ENCODE data around the gene SNIP1.

DNA sequence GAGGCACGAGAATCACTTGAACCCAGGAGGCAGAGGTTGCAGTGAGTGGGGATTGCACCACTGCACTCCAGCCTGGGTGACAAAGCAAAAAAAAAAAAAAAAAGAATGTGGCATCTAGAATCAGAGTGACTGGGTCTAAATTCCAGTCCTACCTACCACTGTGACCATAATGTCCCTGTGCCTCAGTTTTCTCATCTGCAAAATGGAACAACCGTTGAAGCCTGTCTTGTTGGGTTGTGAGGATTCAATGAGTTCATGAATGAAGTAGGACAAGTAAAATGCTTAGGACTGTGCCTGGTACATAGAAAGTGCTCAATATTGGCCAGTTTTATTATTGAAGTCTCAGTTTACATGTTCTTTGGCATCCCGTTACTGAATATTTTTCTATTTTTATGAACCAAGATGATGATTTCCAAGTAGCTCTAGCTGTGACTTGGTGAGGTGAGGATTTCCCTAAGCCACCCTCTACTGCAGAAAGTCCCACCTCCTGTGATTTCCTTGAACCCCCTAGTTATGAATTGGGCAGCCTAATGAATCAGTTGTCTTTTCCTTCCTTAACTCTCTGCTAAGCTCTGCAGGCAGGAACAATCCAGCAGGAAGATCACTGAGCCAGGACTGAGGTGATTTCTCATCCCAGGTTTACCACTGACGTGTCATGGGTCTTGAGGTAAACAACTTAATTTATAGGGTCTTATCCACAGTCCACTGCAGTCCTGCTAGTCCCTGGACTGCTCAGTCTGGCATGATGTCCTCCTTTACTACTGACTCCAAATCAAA, 20.6 kb downstream of the SNIP1 start:
- TF ChIP-seq, protein P1, sequence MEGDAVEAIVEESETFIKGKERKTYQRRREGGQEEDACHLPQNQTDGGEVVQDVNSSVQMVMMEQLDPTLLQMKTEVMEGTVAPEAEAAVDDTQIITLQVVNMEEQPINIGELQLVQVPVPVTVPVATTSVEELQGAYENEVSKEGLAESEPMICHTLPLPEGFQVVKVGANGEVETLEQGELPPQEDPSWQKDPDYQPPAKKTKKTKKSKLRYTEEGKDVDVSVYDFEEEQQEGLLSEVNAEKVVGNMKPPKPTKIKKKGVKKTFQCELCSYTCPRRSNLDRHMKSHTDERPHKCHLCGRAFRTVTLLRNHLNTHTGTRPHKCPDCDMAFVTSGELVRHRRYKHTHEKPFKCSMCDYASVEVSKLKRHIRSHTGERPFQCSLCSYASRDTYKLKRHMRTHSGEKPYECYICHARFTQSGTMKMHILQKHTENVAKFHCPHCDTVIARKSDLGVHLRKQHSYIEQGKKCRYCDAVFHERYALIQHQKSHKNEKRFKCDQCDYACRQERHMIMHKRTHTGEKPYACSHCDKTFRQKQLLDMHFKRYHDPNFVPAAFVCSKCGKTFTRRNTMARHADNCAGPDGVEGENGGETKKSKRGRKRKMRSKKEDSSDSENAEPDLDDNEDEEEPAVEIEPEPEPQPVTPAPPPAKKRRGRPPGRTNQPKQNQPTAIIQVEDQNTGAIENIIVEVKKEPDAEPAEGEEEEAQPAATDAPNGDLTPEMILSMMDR (IDR thresholded peaks at IDR 0.05; ENCODE audit: low read depth, low read length), result no peak
- TF ChIP-seq EZH2phosphoT487 (IDR thresholded peaks at IDR 0.05; ENCODE audit: low read depth), result no peak

All from OCI-LY3 (cell line).